Stimulated activated CD4-positive, alpha-beta T cell treated with anti-CD3 and anti-CD28 coated beads, Interleukin-12 subunit alpha, Interleukin-12 subunit beta, amount 100 ng/mL, for 24 hours (primary cell): Measurements from ENCODE around the gene SACS.
"Not testable (repeated sequence)": the region's sequence is repeated elsewhere in the genome, so short reads cannot be mapped to it uniquely, and the experiment has no call there.

Experiments used
- DNase-seq, 2 experiments: peaks; one replicate each; pipeline ENCODE4 v3.0.0-alpha.2; 2020; ENCODE audit warnings: low read depth in 2 of 2

Gene SACS

DNA sequence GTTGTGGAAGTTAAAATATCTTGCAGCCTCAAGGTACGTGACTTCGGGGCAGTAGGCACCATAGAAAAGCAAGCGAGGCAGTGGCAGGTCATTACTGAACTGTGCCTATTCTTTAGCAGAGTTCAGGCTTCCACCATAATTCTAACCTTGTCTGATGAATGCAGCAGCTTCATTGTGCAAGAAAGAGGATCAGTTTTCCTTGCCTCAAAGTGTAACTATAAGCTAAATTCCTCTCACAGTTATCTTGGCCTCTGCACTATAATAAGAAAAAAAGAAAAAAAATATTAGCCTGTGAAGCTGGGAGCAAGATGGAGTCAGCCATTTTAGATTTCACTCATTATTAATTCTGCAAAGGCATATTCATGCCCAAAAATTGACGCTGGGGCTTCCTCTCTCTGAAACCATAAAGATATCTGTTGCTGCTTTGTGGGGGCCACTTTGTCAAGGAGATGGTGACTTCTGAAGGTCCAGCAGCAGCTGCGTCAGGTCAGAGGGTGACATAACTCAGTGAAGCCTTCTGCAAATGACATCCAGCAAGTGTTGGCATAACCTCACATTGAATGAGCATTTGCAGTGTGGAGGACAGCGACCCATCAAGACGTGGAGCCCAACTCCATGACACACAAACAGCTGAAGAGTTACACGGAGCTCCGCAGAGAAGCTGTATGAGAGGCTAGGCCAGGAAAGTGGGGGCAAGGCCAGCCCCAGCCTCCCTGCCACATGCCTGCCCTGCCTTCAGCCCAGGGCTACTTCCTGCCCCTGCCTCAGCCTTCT is 23.1 kb upstream of the SACS start:
- no peak for DNase-seq

DNA sequence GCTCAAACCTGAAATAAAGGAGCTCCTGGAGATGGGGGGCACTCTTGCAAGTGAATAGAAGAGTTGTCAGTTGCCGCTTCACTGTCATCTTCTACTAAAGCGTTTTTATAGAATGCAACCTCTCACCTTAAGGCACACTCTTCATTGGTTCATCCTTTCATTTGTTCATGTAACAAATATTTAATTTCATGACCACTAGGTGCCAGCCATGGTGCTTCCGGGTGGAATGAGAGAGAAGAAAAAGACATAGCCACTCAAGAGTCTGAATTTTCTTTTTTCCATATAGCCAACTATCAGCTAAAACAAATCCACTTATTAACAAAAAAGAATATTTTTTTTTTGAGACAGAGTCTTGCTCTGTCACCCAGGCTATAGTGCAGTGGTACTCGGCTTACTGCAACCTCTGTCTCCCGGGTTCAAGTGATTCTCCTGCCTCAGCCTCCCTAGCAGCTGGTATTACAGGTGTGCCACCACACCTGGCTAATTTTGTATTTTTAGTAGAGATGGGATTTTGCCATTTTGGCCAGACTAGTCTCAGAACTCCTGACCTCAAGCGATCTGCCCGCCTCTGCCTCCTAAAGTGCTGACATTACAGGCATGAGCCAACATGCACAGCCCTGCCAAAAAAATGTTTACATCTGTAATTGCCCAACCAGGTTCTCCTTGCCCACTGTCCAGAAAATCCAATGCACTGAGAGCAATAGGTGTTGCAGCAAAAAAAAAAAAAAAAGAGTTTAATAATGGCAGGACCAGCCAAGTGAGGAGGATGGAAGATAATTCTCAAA is 22.1 kb upstream of the SACS start:
- DNase-seq = no peak

DNA sequence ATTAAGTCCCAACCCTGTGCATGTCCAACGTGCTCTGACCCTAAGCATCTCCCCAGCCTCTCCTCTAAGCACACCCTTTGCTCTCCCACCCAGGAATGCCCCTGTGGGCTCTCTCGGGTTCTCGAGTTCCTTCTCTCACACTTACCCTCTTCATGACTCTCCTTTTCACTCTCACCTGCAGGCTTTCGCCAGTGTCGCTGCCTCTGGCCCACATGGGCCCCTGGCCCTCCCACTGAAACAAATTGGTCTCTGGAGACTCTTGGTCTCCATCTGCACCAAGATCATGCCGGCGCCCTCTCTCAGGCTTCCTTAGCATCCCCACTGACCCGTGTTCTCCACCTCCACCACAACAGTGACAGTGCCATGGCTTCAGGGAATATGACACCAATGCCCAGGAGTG is 19.6 kb upstream of the SACS start:
- DNase-seq = no peak

DNA sequence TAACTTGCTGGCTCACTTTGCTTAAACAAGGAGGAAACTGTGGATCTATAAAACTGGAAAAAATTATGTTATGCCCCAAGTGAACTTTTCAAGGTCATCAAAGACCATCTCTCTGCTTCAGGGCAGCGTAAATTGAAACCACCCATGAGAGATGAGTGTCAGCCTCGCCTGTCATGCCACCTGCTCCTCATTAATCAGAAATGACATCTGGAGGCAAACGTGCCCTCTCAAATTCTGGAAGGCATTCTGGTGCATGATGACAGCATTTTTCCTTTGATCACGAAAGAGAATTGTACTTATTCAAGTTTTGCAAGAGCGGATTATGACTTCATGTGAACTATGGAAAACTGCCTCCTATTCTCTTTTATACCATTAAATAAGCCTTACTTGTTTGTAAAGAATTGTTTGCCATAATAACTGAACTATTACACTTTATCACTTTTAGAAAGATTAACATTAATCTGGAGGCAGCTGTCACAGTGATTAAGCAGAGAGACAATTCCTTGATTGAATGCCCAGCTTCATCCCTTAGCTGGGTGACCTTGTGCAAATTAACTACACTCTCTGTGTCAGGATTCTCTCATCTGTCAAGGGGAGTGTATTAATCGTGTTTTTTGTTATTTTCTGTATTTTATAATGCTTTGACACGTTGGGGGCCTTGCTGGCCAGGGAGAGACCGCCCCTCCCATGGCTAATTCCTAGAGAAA is 17.0 kb upstream of the SACS start:
- no peak for DNase-seq

DNA sequence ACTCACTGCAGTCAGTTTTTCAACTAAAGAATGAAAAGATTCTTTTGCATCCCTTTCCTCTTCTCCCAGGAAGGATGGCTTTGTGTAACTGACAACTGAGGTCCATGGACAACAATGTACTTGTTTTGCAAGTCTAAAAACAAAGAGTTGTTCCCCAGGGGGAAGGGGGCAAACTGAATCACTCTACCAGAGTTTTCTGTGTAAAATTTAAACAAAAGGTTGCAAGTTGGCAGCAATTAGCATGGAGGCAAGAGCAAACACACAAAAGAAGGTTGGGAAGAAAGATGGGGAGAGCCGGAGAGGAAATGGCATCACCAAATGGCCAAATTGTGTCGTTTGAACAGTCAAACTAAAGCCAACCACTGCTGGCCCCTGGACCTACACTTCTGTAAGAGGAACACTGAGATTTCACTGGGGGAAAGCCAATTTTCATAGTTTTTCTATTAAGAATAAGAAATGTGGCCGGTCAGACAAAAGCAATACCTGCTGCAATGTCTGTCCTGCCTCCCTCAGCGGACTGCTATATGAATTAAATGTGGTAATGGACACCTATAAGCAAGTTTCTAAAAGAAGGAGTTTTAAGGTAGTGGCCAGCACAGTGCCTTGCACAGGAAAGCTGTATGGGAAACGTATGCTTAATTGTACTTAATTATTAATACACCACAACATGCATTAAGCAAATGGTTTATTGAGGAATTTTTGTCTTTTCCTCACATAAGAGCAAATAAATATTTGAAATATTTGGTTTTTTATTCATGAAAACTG is 16.1 kb upstream of the SACS start:
- no peak for DNase-seq

DNA sequence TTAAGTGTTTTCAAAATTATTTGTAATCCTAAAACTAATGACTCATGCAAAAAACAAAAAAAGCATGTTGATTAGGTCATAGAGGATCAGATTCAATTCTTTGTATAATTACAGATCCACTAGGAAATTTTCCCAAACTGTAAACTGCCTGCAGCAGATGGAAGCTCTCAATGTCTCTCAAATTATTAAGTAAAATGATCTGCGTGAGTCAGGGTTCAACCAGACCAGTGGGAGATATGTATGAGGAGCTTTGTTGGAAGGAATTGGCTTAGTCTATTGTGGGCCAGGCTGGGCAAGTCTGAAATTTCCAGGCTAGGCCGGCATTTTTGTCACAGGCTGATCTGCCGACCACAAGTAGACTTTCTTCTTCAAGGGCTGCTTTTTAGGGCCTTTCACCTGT is 14.4 kb upstream of the SACS start:
- no peak for DNase-seq

DNA sequence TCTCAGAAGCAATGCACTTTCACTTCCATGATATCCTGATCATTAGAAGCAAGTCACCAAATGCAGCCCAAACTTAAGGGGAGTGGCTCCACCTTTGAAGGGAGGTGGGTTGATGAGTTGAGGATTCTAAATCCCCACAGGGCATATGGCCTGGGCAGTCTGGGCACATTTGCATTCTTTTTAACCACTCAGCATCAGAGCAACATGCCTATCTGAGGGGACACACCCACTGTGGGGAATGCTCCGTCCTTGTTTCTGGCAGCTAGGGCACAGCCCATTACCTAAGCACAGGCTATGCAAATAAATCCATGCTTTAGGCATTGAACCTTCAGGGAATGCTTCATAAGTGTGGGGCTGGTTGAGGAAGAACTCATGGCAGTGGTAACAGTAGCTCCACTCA is 12.3 kb upstream of the SACS start:
- DNase-seq = no peak

DNA sequence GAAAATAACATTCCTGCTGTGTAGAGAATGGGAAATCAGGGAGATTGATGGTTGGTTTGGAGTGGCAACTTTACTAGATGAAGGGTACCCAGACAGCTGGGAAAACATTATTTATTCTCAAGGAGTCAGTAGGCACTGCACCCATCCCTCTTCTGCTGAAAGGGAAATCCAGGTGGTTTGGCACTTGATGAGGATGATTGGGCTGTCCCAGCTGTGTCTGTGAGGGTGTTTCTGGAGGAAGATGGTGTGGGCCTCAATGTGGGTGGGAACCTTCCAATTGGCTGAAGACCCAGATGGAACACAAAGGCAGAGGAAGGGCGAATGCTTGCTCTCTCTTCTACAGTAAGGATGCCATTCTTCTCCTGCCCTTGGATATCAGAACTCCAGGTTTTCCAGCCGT is 10.4 kb upstream of the SACS start:
- no peak for DNase-seq

DNA sequence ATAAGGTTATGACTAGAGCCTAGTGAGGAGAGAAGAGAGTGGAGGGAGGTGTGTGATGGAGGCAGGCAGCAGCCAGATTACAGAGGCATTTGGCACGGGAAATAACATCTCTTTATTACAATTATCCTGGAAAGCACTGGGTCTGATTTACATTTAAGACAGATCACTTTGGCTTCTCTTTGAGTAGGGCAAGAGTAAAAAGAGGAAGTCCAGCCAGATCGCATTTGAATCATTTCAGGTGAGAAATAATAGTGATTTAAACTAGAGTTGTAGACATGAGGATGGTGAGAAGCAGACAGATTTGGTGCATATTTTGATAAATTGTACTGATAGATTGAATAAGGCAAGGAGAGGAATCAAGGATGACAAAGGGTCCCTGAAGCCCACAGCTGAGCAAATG is 9.6 kb upstream of the SACS start:
- DNase-seq = no peak

DNA sequence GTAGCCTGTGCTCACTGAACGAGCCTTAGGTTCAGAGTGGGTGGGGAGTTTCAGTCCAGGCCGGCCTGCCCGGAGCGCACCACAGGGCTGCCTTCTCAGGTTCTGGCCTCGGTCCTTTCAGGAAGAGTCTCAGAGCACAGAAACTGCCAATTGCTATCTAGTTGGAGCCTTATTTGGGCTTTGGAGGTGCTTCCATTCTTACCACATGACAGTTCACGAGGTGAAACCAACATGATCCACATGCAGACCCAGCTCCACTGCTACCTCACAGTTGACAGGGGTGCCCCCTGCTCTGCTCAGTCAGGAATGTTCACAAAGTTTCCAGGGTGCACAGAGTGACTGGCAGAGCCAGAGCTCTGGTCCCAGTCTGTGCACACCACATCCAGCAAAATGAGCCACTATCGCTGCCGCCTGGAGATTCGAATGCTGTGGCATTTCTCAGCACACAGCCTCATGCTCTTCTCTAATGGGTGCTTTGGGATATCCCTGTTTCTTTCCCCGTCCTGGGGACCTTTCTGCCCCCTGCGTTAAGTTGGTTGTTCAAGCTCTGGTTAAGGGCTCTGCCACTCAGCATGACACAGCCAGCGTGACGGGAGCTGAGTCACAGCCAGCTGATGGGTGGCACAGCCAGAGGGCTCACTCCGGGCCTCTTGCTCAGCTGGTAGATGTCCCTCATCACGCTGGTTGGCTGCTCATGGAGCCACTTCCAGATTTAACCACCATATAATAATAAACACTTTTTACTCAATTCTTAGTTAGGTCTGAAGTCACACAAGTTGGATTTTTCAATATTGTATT is 7.5 kb upstream of the SACS start:
- DNase-seq = no peak

DNA sequence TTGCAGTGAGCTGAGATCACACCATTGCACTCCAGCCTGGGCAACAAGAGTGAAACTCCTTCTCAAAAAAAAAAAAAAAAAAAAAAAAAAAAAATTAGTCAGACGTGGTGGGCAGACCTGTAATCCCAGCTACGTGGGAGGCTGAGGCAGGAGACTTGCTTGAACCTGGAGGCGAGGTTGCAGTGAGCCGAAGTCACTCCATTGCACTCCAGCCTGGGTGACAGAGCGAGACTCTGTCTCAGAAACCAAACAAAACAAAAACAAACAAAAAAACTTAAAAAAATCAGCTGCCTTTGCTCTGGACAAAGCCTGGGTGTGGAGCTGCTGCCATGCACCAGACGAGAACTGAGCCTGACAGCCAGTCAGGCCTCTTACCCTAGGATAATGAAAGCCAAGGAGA is 6.8 kb upstream of the SACS start:
- not testable (repeated sequence) for DNase-seq

DNA sequence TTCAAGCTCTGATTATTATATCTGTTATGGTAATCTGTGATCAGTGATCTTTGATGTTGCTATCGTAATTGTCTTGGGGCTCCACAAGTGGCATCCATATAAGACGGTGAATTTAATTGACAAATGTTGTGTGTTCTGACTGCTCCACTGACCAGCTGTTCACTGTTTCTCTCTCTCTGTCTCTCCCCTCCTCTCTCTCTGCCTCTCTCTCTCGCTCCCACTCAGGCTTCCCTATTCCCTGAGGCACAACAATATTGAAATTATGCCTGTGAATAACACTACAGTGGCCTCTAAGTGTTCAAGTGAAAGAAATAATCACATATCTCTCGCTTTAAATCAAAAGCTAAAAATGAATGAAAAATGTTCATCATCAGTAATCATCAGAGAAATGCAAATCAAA is 4.4 kb upstream of the SACS start:
- DNase-seq = no peak

DNA sequence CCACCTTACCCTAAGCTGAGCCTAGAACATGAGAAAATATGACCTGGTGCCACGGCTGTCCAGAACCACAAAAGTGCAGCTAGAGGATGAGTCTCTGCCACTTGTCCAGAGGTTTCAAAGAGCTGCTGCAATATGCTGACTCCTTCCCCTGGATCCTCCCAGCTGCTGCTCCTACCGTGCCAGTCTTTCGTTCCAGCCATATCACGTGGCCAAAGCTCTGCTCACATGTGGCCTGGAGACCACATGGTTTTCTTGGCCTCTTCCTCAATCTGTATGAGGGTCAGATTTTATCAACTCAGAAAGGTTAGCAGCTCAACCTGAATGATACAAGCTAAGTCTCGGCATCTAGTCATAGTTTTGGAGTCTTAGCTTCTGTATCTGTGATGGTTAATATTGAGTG is 3.2 kb upstream of the SACS start:
- no peak for DNase-seq

DNA sequence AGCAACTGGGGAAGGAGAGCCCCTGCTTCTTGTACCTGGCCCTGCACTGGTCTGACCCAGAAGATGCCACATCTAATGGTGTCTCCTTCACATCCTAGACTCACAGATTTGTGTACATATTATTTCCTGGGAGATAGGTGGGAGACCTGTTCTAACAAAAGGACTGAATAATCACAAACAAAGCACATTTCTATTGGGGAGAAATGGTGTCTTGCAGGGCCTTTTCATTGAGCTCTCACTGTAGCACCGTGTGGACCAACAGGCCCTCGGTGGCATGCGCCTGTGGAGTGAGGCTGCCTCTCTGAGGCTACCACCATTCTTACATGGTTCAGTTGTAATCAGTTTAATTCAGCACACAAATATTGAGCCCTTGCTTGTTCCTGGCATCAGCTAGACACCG is 989 bp upstream of the SACS start:
- no peak for DNase-seq

DNA sequence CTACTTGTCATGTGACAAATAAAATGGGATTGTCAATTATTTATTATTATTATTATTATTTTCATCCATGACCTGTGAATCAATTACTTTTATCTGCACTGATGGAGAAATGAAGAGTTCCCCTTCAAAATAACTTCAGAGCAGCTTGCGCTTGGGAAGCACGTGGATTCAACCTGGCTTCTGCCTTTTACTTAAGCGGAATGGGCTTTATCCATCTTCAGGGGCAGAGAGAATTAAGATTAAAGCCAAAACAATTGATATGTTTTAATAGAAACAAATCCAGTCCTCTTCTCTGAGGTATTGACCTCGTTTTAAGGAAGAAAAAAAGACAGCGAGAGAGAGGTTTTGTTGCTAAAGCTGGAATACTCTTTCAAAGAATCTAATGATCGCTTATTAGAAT is 876 bp downstream of the SACS start:
- DNase-seq = no peak

DNA sequence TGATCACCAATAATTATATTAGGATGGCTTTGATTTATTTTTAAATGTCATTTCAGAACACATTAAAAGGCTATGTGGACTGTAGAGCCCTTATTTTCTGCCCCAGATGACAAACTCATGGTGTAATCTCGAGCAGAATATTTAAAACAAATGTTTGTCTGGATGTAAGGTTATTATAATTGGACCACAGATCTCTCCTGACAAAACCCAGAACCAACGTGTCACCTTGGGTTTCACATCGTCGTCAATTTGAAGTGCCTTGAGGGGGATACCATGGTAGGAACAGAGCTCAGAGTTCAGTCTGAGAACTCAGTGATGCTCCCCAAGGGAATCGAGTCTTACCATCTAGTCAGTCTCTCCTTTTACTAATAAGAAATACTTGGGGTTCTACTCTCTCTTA is 2.8 kb downstream of the SACS start:
- DNase-seq = no peak

DNA sequence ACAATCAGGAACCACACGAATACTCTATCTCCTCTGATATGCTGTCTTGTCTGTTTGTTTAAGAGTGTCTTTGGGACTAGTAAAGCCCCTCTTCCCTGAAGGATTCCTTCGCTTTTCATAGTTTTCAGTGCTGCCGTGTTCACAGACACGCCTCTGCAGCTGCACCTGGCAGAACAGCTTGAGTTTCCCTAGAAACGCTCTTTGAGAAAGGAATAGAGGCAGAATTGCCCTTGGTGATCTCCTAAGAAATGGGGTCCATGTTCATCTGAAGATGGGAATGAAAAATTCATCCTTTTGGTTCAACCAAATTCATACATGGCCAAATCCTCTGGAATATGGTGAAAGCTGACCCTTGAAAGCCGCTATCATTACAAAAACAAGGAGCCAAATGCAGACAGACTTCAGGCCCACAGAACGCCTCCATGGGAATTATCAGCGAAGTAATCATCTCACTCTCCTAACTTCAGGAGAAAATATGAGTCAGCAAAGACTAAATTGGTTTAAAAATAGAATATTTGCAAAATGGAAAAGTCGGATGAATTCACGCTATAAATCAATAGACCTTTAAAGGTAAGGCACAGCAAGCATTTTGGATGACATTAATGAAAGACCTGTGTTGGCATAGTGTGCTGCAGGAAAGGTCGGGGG is 5.5 kb downstream of the SACS start:
- no peak for DNase-seq

DNA sequence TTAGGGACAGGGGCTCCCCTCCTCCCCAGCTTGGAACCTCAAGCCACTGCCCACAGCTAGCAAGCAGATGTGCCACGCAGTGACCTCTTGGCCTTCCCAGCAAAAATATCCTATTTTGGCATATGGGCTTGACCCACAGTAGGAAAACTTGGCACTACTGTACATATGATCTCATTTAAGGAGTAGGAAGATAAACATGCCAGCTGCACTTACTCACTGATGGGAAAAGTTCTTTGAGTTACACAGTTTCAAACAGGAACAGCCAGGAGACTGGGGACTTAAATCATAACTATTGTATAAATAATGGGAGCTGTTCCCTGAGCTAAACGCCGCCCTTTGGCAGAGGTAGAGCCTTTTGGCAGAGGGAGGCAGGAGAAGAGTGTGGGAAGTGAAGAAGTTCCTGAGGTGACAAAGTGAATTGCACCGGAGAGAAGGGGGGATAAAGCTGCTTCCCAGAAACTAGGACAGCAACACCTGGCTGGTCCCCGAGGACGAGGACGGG is 6.1 kb downstream of the SACS start:
- DNase-seq = no peak

DNA sequence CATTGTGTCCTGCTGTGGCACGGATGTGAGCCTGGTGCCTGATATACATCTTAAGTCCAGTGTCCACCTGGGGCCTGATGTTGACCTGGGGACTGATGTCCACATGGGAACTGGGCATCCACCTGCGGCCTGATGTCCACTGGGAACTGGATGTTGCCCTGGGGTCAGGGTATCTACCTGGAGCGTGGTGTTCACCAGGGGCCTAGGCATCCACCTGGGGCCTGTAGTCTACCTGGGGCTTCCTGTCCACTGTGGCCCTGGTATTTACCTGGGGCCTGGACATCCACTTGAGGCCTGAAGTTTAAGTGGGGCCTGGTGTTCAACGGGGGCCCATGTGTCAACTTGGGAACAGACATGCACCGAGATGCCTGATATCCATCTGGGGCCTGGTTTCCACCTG is 11.9 kb downstream of the SACS start:
- no peak for DNase-seq
